SKM-1 (cell line): ENCODE data around the gene CPA4.

ENCODE experiments used
- DNase-seq: peaks from one replicate; lab custom pipeline; 2025; ENCODE audit not compliant: unreplicated experiment; lab: John Stamatoyannopoulos, UW

The CPA4 gene

GRCh38 chr7:130363026-130363847 is 70.3 kb downstream of the CPA4 start:
- DNase-seq, result no peak

- no peak for DNase-seq
These were observed 71.5 kb downstream of the CPA4 start for GRCh38 chr7:130364451-130364850.

- DNase-seq, result no peak
These were observed 72.1 kb downstream of the CPA4 start for GRCh38 chr7:130365088-130365487.

- no peak for DNase-seq
These were observed 72.8 kb downstream of the CPA4 start for GRCh38 chr7:130365511-130366441.

GRCh38 chr7:130366564-130366963 is 73.6 kb downstream of the CPA4 start:
- no peak for DNase-seq

- no peak for DNase-seq
These were observed 74.3 kb downstream of the CPA4 start for GRCh38 chr7:130367088-130367755.

GRCh38 chr7:130367836-130368746 is 75.1 kb downstream of the CPA4 start:
- DNase-seq, result no peak

GRCh38 chr7:130369110-130369711 is 76.2 kb downstream of the CPA4 start:
- DNase-seq, result peak; percentile 48

GRCh38 chr7:130369831-130370550 is 77.0 kb downstream of the CPA4 start:
- DNase-seq, result no peak

- no peak for DNase-seq
These were observed 78.1 kb downstream of the CPA4 start for GRCh38 chr7:130371046-130371445.

- DNase-seq, result no peak
These were observed 79.6 kb downstream of the CPA4 start for GRCh38 chr7:130372402-130373165.
